HG03558 (cell line): ENCODE data around the gene GATC.
"Not testable (repeated sequence)": the region's sequence is repeated elsewhere in the genome, so short reads cannot be mapped to it uniquely, and the experiment has no call there.

Experiments used
- ATAC-seq: cut with Tn5 transposase; IDR thresholded peaks from one replicate; pipeline ENCODE4 v1.9.1; 2021; ENCODE audit warnings: moderate number of reproducible peaks; ENCODE audit not compliant: unreplicated experiment; ENCODE audit errors: extremely low read depth

The GATC gene

DNA sequence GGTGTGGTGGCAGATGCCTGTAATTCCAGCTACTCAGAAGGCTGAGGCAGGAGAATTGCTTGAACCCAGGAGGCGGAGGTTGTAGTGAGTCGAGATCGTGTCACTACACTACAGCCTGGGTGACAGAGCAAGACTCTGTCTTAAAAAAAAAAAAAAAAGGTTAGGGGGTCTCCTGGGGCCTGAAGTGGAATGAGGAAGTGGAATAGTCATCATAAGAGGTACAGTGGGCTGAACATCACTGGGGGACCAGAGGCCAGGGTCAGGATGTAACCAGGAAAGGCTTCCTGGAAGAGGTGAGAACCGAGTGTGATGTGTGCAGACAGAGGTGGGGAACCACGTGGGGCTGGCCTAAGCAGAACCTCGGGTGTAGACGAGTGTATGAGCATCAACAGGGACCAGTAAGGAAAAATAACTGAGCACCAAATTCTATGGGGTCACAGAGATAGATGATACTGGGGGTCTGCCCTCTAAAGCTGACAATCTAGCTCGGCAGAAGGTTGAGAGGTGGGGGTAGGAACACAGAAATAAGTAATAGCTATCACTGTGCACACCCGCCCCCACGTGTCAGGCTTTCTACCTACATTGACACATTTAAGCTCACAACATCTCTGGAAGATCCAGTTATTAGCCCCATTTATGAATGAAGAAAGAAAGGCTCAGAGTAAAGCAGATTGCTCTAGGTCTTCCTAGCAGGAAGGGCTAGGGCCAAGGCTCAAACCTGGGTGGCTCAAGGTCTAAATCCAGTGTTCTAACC, 13.3 kb upstream of the GATC start:
- no peak for ATAC-seq

DNA sequence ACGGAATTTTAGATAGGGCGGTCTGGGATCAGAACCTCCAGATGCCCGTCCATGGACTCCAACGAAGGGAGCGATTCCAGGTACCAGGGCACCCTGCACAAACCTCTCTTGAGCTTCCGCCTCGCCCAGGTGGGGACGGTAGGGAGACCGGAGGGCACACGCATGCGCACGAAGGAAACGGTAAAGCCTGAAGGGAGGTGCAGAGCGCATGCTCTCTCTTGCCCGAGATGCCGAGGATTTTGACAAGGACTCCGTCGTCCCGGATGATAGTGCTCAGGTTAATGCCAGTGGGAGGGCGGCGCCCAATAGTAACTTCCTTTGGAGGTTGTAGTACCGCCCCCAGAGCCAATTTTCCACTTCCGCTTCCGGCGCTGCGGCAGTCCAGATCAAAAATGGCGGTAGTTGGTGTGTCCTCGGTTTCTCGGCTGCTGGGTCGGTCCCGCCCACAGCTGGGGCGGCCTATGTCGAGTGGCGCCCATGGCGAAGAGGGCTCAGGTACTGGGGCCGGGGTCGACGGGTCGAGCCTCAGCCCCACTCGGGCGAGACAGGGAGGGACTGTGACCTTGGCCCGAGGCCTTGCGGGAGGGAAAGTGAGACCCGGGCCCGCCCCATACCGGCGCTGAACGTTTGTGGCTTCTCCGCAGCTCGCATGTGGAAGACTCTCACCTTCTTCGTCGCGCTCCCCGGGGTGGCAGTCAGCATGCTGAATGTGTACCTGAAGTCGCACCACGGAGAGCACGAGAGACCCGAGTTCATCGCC, 8.3 kb upstream of the GATC start, which contains the start of gene COX6A1:
TSS of gene COX6A1 (plus strand) at position 379 of the 760 bp plus-strand sequence. CDS start at position 393, 14 bp downstream.
- ATAC-seq: peak; percentile 88

DNA sequence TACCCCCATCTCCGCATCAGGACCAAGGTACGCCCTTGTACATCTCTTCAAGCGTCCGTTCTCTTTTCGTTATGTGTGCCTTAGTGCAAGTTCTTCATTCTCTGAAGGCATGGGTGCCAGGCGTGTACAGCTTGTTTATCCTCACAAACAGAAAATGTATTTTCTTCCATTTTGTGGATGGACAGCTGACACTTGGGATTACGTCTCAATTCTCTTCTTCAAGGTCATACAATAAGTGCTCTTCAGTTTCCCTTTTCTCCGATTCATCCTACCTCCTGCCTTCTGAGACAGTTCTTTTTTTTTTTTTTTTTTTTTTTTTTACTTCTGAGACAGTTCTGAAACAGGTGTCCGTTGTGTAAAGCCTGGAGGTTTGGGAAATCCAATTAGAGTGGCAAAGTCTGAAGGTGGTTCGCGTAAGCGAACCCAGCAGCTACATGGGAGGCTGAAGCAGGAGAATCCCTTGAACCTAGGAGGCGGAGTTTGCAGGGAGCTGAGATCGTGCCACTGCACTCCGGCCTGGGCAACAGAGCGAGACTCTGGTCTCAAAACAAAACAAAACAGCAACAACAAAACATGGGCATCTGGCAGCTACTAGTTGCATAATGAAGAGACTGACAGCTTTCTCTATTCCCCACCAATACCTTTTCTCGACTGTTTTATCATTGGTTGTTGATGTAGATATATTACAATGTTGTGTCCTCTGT, 7.6 kb upstream of the GATC start:
- ATAC-seq: no peak

DNA sequence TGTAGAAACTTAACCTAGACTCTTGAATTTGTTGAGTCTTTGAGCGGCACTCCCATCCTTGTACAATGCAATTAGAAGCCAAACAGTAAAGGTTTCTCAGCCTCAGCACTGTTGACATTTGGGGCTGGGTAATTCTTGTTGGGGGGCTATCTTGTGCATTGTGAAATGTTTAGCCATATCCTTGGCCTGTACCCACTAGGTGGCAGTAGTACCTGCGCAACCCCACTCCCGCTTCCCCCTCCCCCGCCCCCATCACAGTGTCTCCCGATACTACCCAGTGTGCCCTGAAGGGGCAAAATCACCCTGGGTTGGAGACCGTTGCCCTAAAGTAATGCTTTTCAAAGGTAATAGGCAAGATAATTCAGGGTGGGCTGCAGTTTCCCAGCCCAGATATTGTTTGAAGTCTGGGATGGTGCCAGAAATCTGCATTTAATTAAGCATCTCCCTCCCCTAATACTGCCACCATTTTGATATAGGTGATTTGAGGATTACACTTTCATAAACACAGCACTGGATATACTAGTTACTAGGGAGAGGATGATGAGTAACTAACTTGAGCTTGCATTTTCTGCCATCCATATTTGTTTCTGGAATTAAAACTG, 6.5 kb upstream of the GATC start:
- no peak for ATAC-seq

DNA sequence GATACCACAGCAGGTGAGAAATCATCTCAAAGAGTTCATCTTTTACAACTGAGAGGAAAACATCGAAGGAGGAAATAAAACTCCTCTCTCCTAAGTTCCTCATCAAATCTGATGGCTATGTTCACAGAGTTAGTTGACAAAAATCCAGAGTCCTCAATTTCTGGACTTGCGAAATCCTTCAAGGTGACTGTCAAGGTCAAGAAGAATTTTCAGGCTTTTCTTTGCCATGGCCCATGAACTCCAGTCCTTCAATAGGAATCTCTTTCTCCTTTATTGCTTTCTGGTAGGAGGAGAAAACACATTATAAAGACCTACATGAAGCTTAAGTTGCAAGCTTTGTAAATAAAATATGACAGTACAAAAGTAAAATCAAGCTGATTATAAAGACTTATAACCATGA, 1.6 kb upstream of the GATC start:
- no peak for ATAC-seq

DNA sequence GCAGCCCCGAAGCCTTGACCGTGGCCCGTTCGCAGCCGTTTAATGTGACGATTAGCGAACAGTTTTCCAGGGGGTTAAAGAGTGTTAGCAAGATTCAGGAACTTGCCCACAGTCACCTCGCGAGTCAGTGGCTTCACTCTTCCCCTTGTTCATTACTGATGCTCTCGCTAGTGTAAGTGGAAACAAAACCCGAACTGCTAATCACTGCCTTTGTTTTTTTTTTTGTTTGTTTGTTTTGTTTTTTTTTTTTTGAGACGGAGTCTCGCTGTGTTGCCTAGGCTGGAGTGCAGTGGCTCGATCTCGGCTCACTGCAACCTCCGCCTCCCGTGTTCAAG, 567 bp downstream of the GATC start:
- ATAC-seq: not testable (repeated sequence)

DNA sequence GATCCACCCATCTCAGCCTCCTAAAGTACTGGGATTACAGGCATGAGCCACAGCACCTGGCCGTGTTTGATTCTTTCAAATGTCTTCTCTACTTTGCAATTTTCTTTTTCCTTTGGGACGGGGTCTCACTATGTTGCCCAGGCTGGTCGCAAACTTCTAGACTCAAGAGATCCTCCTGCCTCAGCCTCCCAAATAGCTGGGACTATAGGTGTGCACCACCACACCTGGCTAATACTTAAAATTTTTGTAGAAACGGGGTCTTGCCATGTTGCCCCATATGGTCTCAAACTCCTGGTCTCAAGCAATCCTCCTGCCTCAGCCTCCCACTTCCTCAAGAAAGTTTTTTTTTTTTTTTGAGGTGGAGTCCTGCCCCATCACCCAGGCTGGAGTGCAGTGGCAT, 1.7 kb downstream of the GATC start:
- no peak for ATAC-seq

DNA sequence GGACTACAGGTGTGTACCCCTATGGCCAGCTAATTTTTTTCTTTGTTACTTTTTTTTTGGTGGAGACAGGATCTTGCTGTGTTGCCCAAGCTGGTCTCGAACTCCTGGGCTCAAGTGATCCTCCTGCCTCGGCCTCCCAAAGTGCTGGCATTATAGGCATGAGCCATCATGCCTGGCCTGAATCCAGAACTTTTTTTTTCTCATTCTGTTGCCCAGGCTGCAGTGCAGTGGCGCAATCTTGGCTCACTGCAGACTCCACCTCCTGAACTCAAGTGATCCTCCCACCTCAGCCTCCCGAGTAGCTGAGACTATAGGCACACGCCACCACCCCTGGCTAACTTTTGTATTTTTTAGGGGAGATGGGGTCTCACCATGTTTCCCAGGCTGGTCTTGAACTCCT, 6.3 kb downstream of the GATC start:
- not testable (repeated sequence) for ATAC-seq

DNA sequence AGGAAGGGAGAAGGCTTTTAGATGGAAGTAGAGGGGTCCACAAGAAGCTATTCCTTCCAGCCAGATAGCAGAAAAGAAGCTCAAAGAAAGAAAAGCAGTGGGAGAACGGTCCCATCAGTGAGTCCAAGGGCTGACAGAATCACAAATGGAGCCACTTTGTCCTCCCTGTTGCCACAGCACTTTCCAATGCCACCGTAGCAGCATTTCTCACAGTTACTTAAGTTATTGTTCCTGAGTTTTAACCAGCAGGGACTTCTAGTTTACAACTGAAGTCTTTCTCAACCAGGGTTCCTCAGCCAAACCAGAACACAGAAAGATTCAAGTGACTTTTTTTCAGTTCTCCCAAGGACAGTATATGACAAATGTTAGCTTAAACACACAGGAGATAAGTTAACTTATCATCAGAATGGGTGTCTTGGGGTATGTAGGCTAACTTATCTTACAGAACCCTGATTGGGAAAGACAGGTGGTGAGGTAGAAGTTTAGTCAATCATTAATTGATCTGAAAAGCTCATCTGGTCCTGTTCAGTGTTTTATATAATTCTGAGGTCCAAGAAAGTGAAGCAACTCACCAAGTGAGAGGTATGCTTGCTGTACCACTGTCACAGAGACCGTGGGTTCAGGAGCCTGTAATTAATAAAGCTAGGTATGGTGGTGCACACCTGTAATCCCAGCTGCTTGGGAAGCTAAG, 7.0 kb downstream of the GATC start:
- no peak for ATAC-seq

DNA sequence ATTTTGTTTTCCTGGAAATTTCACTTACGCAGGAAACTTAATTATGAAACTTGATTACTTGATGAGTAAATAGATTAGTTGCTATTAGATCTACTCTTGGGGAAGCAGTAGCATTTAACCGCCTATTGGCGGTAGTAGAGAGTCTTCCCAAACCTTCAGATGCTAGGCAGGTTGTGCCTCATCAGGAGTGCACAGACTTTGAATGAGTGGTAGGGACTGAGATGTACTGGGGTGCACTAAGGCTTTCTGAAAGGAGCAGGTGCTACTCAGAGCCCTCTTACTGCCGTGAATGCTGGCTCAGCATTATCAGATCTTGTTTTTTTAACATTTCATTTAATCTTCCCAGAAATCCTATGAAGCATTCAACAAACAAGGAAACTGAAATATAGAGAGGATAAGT, 7.7 kb downstream of the GATC start:
- no peak for ATAC-seq

DNA sequence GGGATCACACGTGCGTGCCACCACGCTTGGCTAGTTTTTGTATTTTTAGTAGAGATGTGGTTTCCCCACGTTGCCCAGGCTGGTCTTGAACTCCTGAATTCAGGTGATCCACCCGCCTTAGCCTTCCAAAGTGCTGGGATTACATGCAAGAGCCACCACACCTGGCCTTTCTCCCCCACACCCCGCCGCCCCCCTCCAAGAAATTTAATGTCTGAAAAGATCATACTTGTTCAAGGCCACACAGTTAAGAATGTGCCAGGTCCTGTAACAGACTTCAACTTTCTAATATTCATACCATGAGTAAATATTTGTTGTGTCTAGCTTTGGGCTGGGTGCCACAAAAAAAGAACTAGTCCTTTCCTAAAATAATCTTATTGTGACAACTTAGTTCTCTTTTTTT, 9.1 kb downstream of the GATC start:
- no peak for ATAC-seq

DNA sequence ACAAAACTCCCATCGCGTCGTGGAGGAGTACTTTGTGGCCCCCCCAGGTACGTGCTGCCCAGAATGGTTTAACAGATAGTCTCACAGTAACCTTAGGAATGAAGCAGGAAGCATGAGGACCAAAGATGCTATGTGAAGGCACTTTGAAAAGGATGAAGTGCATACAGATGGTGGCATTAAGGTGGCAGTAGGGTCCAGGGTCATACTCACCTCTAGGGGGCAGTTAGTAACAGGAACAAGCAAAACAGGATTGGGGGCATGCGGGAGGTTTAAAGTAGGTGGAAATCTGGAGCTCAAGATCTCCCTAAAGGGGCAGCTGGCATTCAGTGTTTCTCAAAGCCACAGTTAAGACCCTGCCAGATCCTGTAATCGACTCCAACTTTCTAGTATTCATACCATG, 10.9 kb downstream of the GATC start:
- no peak for ATAC-seq

DNA sequence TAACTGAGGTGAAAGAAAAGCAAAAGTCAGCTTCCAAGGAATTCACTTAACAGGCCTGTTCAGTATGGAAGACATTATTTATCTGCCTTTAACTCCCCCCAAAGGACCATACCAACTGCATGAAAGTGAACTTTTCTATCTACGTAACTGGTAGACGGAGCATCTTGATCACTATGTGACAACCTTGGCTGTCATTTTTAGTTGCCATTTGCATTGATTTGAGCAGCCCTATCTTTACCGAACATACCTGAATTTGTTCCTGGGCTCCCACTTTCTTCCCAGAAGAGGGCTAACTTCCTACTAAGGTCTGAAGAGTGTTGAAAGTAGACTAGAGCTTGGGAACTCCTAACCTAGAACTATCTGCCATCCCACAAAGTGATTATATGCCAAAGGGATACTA, 13.9 kb downstream of the GATC start:
- no peak for ATAC-seq

DNA sequence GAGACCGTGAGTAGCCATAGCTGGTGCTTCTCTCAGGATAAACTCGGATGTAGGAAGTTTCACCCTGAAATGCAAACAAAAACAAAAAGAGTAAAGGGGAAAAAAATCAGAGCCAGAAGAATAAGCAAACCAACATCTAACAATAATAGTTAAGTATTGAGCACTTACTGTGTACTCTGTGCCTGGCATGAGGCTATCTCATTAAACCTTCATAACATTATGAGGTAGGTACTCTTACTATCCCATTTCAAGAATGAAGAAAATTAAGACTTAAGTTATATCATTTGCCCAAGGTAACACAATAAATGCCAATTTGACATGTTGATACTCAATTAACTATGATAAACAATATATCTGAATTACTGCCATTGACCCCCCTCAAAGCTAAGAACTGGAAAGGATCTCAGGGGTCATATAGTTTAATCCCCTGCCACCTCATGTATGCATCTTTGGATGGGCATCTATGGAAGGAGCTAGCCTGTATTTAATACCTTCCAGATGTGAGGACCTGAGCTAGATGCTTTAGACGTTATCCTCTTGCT, 15.9 kb downstream of the GATC start:
- ATAC-seq: no peak

DNA sequence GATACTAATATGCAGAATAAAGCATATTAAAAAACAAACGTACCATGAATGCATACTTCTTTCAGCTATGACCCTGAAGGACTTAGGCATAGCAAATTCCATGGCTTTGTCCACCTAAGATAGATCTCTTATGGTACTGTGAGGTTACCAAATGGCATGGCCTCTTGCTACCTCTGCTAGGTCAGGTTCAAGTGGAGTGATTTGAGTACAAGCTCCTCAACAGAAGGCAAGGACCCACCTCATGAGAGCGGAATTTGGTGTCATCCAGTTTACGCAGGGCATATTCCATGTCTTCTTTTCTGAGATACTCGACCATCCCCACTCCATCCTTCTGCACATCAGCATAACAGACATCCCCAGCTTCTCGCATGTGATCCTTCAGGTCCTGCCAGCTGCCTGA, 17.5 kb downstream of the GATC start:
- no peak for ATAC-seq

DNA sequence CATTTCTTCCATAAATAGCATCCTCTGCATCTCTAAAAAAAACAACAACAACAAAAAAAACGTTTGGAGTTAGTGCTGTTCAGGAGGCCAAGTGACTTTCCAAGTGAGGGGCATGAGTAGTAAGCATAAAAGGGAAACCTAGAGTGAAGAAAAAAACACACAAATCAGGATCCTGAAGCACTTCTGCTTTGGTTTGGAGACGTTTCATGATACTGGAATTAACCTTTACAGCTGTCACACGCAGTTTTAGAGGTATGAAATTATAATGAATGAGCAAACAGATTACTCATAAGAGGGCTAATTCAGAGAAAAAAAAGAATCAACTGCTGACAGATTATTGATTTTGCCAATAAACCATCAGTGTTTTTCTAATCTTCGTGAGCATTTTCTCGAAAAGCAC, 19.5 kb downstream of the GATC start:
- ATAC-seq: no peak

DNA sequence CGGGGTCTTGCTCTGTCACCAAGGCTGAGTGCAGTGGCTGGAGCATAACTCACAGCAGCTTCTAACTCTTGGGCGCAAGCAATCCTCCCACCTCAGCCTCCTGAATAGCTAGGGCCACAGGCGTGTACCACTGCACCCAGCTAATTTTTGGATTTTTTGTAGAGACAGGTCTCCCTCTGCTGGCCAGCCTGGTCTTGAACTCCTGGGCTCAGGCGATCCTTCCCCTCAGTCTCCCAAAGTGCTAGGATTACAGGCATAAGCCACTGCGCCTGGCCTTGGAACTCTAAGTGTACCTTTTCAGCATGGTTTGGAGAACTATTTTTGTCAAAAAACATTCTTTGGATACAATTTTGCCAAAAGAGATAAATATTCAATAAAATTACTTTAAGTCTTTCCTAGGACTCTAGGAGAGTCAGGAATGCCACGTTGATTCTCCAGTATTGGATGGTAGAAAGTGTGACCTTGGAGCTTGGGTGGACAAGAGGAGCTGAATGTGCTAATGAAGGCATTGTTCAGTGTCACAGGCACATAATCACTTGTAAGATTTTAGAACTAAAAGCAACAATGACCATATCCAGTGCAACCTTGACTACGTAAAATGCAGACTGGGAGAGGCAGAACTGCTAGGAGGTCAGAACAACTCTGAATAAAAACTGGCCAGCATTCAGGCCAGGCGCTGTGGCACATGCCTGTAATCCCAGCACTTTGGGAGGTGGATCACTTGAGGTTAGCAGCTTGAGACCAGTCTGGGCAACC, 20.5 kb downstream of the GATC start:
- no peak for ATAC-seq

DNA sequence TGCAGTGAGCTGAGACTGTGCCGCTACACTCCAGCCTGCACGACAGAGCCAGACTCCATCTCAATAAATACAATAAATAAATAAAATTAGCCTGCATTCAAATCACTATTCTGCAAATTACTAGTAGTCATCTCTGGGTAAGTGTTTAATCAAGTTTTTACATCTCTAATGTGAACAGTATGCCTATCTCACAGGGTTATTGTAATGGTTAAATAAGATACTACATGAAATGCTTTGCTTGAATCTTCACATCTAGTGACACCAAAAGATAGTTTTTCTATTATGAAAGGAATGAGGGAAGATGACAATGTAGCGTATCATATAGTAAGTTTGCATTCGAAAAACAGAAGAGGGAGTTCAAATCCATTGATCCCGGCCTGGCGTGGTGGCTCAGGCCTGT, 21.2 kb downstream of the GATC start:
- no peak for ATAC-seq

DNA sequence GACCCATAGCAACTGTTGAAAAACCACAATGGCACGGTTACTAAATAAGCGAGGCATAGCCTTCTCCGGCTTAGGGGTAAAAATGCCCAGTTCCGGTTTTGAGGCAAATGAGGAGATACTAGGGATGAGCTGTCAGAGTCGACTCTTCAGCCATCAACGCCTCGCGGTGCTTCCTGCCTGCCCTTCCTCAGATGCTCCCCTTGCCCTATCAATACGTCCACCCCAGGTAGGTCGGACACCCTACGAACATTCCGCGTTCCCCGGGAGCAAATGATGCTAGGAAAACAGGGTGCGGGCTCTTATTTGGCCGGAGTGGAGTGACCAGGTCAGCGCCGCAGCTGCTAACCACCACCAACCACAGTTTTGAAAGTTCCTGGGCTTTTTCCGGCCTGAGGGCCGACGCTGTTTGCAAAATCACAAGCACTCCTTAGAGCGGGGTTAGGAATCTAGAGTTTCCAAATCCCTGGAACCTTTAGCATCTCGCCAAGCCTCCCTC, 22.1 kb downstream of the GATC start:
- ATAC-seq: no peak
